Measurements from ENCODE around the gene IFI27L1.

IFI27L1 gene

DNA sequence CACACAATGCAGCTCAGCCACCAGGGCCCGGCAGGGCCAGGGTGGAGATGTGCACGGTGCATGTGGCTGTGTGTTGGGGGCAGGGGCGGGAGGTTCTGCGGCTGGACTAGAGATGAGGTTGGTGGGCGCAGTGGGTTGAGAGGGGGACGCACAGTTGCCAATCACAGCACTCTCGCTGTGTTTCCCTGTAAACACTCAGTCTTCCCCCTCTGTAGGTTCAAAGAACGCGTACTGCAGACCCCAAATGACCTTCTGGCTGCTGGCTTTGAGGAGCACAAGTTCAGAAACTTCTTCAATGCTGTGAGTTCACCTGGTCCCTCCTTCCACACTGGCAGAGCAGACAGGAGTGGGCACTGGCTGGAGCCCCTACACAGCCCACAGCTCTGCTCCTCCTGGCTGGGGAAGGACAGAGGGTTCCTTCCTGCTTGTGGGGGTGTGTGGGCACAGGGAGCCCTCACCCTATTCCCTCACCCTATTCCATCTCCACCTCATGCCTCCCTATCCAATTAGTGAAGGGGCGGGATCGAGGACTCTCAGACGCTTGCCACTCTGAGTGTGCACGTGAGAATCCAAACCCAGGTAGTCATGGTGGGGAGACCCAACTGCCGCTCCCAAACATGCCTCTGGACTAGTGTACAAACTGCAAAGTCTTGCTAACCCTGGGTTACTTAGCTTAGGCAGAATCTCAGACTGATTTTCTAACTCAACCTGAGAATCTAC, 37.2 kb upstream of the IFI27L1 start:
- TF ChIP-seq GATA3 (IDR thresholded peaks at IDR 0.05; ENCODE audit: low read depth, low read length) (no peak), GATA2 (IDR thresholded peaks at IDR 0.05; ENCODE audit: low read depth, low read length) (no peak)

DNA sequence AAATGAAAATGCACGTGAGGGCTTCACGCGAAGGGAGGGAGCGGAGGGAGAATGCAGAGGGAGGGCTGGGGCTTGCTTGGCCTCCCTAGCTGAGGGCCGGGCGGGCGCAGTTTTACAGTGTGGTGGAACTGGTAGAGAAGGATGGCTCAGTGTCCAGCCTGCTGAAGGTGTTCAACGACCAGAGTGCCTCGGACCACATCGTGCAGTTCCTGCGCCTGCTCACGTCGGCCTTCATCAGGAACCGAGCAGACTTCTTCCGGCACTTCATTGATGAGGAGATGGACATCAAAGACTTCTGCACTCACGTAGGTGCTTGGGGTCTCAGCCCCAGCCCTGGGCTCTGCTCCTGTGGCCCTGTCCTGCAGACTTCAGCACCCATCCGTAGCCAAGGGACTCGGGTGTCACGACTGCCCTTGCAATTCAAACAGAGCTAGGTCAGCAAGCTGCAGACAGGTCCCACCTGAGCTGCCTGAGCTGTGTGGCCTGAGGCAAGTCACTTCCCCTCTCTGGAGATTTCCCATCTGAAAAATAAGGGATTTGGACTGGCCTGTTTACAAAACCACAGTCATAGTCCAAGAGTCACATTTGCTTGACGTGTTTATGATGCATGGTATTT, 36.5 kb upstream of the IFI27L1 start:
- TF ChIP-seq GATA3 (IDR thresholded peaks at IDR 0.05; ENCODE audit: low read depth, low read length), result no peak
- no peak for TF ChIP-seq GATA2 (IDR thresholded peaks at IDR 0.05; ENCODE audit: low read depth, low read length)

DNA sequence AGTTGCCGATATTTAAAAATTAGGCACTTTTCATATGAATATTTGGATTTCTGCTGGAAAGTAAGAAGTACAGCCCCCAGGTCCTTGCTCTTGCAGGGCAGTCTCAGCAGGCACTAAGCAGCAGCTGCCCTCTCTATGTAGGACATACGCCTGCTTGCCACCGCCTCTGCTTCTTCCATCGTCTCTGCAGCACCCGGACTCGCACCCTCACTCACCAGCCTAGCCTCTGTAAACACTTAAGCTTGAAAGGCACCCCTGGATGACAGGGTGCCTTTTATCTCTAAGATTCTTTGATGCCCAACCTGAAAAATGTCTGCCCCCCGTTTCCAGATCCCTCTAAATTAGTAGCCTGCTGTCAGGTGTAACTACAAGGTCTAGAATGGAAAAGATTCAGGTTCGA, 36.0 kb upstream of the IFI27L1 start:
- TF ChIP-seq GATA2 (IDR thresholded peaks at IDR 0.05; ENCODE audit: low read depth, low read length), result no peak
- no peak for TF ChIP-seq GATA3 (IDR thresholded peaks at IDR 0.05; ENCODE audit: low read depth, low read length)

DNA sequence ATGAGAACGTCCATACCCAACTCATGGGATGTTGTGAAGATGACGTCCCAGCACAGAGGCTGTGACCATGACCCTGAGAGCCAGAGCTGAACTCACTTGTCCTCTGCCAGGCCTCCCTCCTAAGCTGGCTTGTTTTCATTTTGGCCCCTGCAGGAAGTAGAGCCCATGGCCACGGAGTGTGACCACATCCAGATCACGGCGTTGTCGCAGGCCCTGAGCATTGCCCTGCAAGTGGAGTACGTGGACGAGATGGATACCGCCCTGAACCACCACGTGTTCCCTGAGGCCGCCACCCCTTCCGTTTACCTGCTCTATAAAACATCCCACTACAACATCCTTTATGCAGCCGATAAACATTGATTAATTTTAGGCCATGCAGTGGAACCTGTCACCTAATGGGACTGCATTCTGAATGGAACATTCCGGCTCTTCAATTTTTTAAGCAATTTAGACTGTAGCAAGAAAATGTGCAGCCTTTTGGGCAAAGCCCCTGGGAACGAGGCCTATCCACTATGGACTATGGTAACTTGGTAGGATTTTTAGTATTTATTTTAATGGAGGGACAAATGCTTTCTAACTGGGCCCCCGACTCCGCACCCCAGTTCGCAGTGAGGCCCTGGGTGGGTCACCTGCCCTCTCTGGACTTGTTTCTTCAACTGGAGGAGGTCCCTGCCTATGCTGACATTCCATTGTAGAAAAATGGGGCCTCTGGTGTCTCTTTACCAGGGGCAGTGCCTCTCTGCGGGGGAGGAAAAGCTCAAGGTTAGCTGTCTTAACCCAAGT, 35.4 kb upstream of the IFI27L1 start:
- TF ChIP-seq GATA2 (IDR thresholded peaks at IDR 0.05; ENCODE audit: low read depth, low read length), result no peak
- TF ChIP-seq GATA3 (IDR thresholded peaks at IDR 0.05; ENCODE audit: low read depth, low read length), result no peak

DNA sequence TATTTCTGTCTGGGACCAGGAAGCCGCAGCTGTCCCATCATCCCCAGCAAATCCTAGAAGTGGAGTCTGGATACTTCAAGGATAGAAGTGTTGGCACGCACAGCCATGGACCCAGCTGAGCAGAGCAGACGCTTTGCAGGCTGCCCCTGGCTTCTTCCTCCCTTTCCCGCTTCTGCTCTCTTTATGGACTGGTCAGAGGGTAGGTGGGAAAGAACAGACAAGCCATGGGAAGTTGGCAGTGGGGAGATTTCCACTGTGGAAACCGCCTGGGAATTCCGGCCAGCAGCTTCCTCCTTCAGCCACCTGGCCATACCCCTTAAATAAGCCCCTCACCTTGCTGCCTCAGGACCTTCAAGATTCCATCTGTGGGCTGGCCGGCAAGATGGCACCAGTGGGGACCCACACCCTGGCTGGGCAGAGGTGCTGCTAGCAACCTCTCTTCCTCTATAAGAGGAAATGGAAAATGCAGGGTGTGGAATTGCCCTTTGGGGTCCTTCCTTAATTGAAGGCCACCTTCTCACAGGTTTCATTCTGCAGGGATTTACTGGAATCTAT, 34.3 kb upstream of the IFI27L1 start:
- TF ChIP-seq GATA2 (IDR thresholded peaks at IDR 0.05; ENCODE audit: low read depth, low read length) (no peak), GATA3 (IDR thresholded peaks at IDR 0.05; ENCODE audit: low read depth, low read length) (no peak)

DNA sequence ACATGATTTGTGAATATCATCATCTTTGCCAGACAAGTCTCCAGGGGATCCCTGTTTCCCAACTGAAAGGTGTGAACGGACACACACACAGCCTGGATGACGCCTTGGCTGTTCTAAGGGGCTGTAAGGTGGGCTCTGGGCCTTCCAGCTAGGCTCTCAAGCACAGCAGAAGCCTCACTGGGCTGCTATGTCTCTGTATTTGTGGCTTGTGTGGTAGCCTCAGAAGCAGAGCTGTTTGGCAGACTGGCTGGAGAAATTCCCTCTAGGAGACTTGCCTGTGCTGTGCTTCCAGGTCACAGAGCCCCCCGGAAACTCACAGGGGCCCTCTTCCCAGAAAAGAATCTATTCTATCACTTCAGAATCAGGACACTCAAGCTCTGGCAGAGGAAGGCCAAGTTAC, 33.5 kb upstream of the IFI27L1 start:
- TF ChIP-seq GATA3 (IDR thresholded peaks at IDR 0.05; ENCODE audit: low read depth, low read length) (no peak), GATA2 (IDR thresholded peaks at IDR 0.05; ENCODE audit: low read depth, low read length) (no peak)

DNA sequence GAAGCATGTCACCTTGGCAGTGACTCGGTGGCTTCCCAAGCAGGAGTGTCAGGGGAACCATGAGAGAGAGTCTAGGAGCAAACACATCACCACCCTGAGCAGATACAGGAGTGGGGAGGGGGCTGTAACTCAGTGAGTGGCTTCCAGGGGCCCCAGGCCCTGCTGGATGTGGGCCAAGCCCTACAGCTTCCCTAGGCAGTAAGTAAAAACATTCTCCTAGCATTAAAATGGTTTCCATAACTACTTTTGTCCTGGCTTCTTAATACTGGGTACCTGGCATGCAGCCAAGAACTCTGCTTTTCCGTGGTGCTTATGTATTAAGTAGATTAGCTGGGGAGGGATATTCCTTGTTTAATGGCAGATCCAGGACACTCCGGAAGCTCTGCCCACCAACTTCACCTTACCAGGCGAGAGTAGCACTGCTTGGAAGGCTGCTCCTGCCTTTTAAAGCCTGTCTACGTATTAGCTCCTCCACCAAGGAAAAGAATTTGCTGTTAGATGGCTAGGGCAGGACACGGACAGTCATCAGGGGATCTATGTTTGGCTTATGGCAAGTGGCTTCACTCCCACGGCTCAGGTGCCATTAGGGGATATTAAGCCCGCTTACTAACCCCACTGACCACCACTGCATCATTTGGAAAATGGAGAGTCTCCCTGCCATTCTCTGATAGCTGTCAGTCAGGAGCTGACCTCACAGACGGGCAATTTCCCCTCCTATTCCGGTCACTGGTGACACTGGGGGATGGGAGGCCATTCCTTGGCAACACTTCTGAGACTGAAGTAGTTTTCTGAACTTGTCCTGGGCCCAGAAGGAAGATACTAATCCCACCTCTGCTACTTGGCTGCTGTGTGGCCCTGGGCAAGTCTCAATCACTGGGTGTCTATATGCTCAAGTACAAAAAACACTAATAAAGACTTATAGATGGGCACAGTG, 32.2 kb upstream of the IFI27L1 start:
- no peak for TF ChIP-seq GATA2 (IDR thresholded peaks at IDR 0.05; ENCODE audit: low read depth, low read length)
- no peak for TF ChIP-seq GATA3 (IDR thresholded peaks at IDR 0.05; ENCODE audit: low read depth, low read length)

DNA sequence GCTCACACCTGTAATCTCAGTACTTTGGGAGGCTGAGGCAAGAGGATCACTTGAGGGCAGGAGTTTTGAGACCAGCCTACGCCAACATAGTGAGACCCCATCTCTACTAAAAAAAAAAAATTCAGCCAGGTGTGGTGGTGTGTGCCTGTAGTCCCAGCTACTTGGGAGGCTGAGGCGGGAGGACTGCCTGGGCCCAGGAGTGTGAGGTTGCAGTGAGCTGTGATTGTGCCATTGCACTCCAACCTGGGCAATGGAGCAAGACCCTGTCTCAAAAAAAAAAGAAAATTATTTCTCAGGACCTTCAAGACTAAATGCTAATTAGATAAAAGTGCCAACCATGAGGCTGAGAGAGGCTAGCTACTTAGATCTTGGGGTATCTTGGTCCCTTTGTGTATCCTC, 31.5 kb upstream of the IFI27L1 start:
- TF ChIP-seq GATA2 (IDR thresholded peaks at IDR 0.05; ENCODE audit: low read depth, low read length), result no peak
- TF ChIP-seq GATA3 (IDR thresholded peaks at IDR 0.05; ENCODE audit: low read depth, low read length), result no peak

DNA sequence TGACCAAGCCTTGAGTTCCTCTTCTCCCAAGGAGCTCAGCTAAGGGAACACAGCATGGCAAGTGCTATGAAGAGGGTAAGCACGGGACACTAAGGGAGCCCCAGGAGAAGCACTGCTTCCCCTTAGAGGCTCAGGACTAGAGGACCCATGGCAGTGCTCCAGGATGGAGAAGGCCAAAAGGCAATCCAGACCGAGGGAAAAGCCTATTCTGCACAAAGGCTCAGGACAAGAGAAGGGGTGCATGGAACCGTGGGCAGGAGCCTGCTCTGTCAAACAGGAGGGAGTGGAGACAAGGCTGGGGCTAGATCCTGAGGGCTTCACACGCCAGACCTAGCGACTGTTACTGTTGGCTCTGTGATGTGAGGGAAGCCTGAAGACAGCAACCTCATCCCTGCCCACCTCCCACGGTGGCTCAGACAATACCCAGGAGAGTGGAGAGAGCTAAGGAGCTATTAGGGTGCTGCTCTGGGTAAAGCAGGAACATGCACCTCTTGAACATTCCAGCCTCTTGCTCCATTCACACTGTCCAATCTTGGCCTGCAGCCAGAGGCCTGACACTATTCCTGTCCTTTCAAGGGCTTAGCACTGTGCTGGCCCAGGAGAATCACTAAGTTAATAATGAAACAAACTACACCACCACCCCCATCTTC, 30.8 kb upstream of the IFI27L1 start:
- TF ChIP-seq GATA3 (IDR thresholded peaks at IDR 0.05; ENCODE audit: low read depth, low read length), result no peak
- TF ChIP-seq GATA2 (IDR thresholded peaks at IDR 0.05; ENCODE audit: low read depth, low read length), result no peak

DNA sequence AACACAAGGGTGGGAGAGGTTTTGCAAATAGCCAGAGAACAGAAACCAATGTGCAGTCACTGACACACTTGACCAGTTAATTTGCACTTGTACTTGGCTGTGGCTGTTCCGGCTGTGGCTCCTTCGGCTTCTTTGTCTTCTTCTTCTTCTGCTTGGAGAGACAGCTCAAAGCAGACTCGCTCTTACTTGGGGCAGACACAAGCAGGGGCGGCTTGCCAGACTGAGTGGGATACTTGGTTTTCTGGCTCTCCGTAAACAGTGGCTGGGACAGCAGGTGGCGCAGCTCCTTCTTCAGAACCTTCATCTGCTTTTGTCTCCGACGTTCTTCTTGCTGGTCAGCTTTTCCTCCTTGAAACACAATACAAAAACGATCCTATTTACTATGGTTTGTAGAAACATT, 30.0 kb upstream of the IFI27L1 start:
- no peak for TF ChIP-seq GATA2 (IDR thresholded peaks at IDR 0.05; ENCODE audit: low read depth, low read length)
- TF ChIP-seq GATA3 (IDR thresholded peaks at IDR 0.05; ENCODE audit: low read depth, low read length), result no peak

DNA sequence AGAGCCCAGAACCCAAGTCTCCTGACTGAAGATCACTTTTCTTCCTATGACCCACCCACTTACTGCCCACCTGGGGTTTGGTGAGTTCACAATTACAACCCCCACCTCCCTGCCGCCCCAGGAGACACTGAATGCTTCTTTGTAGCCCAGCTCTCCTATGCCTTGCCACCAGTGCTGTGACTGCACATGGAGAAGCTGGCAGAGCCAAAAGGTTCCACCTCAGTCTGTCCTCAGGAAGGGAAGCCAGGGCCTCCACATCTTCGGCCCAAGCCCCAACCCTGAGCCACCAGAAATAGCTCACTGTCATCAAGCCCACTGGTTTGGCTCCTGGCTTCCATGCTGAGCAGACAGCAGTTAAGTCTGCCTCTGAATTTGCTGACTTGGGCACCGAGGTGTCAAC, 29.3 kb upstream of the IFI27L1 start:
- TF ChIP-seq GATA3 (IDR thresholded peaks at IDR 0.05; ENCODE audit: low read depth, low read length) (no peak), GATA2 (IDR thresholded peaks at IDR 0.05; ENCODE audit: low read depth, low read length) (no peak)

DNA sequence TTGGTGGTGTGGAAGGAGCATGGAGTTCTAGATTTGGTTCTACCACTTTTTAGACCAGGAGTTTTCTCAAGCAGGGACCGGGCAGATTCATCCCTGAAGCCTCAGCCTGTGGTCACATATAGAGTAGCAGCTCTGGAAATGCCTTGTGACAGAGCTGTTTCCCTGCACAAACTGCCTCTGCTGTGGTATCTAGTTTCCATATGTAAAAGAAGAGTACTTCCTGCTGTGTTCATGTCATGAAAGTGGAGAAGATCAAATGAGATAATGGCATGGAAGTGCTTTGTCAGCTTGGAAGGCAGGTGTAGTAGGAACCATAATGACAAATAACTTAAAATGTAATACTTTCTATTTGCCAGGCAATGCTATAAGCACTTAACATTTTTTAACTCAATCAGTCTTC, 28.9 kb upstream of the IFI27L1 start:
- no peak for TF ChIP-seq GATA3 (IDR thresholded peaks at IDR 0.05; ENCODE audit: low read depth, low read length)
- no peak for TF ChIP-seq GATA2 (IDR thresholded peaks at IDR 0.05; ENCODE audit: low read depth, low read length)

DNA sequence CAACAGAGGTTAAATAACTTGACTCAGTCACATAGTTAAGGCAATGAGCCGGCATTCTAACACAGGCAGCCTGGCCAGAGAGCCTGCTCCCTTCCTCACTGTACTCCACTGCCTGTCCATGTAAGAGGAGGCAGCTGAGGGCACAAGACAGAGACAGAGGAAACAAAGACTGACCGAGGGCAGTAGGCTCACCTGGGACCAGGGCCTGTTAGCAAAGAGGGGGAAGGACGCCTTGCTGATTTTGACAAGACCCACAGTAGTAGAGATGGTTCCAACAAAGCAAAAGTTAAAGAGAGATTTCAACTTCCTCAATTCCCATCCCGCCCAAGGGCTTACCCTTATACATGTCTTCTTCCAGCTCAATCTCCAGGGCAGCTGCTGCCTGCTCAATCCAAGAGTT, 28.4 kb upstream of the IFI27L1 start:
- TF ChIP-seq GATA3 (IDR thresholded peaks at IDR 0.05; ENCODE audit: low read depth, low read length) (no peak), GATA2 (IDR thresholded peaks at IDR 0.05; ENCODE audit: low read depth, low read length) (no peak)
